Measurements from ENCODE around the gene MARCHF10. TPM values are rescaled to one million over a fixed set of nuclear protein-coding genes. Genes with fewer than 3 reads are reported as not detected.

The MARCHF10 gene
- total RNA-seq, 1 donor from 2014 or later, result not detected

GRCh38 chr17:62823111-62823893 is 15.2 kb upstream of the MARCHF10 start:
- Histone ChIP-seq H3K27ac (replicated peaks) (no peak overlapping the region), H3K36me3 (no peaks in the 10 kb centered on the region), H3K4me3 (no peak overlapping the region), H3K4me1 (peaks cover 13% of the 10 kb centered on the region), H3K27me3 (ENCODE audit: low read depth) (peaks cover 12% of the 10 kb centered on the region), H3K9me3 (replicated peaks) (no peaks in the 10 kb centered on the region)
- no peak for DNase-seq
- TF ChIP-seq CTCF (IDR thresholded peaks at IDR 0.05; ENCODE audit: borderline replicate concordance), result no peak
- intact Hi-C loops (cut with micrococcal nuclease), result no loop called here

GRCh38 chr17:62822080-62822904 is 14.2 kb upstream of the MARCHF10 start:
- DNase-seq, result no peak
- peaks cover 13% of the 10 kb centered on the region for H3K4me1 ChIP-seq
- H3K36me3 ChIP-seq, result no peaks in the 10 kb centered on the region
- H3K27me3 ChIP-seq (ENCODE audit: low read depth), result peaks cover 9% of the 10 kb centered on the region
- TF ChIP-seq CTCF (IDR thresholded peaks at IDR 0.05; ENCODE audit: borderline replicate concordance), result no peak
- no peak overlapping the region for H3K27ac ChIP-seq (replicated peaks)
- intact Hi-C loops (cut with micrococcal nuclease), result no loop called here
- no peak overlapping the region for H3K4me3 ChIP-seq
- no peaks in the 10 kb centered on the region for H3K9me3 ChIP-seq (replicated peaks)

- TF ChIP-seq CTCF (IDR thresholded peaks at IDR 0.05; ENCODE audit: borderline replicate concordance), result no peak
- Histone ChIP-seq H3K9me3 (replicated peaks) (no peaks in the 10 kb centered on the region), H3K27me3 (ENCODE audit: low read depth) (peaks cover 6% of the 10 kb centered on the region), H3K36me3 (no peaks in the 10 kb centered on the region), H3K27ac (replicated peaks) (no peak overlapping the region), H3K4me1 (peaks cover 13% of the 10 kb centered on the region), H3K4me3 (no peak overlapping the region)
- intact Hi-C loops (cut with micrococcal nuclease), result no loop called here
- DNase-seq, result no peak
Observed at GRCh38 chr17:62821189-62822079, 13.3 kb upstream of the MARCHF10 start.

- Histone ChIP-seq H3K27ac (replicated peaks) (peak overlapping the region; percentile 14), H3K4me1 (peaks cover 13% of the 10 kb centered on the region), H3K4me3 (no peak overlapping the region), H3K36me3 (no peaks in the 10 kb centered on the region), H3K9me3 (replicated peaks) (no peaks in the 10 kb centered on the region), H3K27me3 (ENCODE audit: low read depth) (peaks cover 6% of the 10 kb centered on the region)
- peak; percentile 31 for DNase-seq
- intact Hi-C loops (cut with micrococcal nuclease), result no loop called here
- no peak for TF ChIP-seq CTCF (IDR thresholded peaks at IDR 0.05; ENCODE audit: borderline replicate concordance)
Observed at GRCh38 chr17:62819511-62820221, 11.6 kb upstream of the MARCHF10 start.

Data from left ventricle myocardium inferior (tissue), 1 donor.